ENCODE measurements around the gene CPED1.

DNA sequence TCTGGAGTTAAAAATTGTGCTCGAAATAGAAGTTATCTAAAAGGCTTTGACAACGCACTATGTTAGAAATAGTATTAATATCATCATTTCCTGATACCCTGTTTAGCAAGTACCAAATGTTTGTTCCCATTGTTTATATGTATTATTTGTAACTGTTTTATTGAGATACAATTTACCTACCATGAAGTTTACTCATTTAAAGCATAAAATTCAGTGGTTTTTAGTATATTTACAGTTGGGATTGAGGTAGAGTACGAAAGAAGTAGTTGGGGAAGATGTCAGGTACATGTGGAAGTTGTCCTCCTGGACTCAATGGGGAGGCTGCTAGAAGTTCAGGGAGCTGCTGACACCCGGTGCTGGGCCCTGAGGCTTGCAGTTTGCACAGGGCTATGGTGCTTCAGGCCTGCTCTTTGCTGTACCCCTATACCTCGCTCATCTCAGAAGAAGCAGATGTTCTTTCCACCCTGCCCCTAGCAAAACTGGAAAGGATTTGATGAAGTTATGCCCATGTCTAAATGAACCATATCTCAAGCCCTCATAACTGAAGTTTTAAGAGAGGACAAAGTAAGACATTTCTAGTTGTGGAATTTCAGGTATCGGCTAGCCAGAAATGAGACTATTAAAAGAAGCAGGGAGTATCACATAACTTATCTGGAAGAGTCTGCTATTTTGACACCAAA lies 315.1 kb downstream of the CPED1 start:
- TF ChIP-seq POLR2A (IDR thresholded peaks at IDR 0.05) (no peak), EP300 (IDR thresholded peaks at IDR 0.05) (no peak)
- TF ChIP-seq, protein P1, sequence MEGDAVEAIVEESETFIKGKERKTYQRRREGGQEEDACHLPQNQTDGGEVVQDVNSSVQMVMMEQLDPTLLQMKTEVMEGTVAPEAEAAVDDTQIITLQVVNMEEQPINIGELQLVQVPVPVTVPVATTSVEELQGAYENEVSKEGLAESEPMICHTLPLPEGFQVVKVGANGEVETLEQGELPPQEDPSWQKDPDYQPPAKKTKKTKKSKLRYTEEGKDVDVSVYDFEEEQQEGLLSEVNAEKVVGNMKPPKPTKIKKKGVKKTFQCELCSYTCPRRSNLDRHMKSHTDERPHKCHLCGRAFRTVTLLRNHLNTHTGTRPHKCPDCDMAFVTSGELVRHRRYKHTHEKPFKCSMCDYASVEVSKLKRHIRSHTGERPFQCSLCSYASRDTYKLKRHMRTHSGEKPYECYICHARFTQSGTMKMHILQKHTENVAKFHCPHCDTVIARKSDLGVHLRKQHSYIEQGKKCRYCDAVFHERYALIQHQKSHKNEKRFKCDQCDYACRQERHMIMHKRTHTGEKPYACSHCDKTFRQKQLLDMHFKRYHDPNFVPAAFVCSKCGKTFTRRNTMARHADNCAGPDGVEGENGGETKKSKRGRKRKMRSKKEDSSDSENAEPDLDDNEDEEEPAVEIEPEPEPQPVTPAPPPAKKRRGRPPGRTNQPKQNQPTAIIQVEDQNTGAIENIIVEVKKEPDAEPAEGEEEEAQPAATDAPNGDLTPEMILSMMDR (IDR thresholded peaks at IDR 0.05) = no peak

All from tibial nerve (tissue), 4 donors.